Smooth muscle cell of bladder (primary cell): Measurements from ENCODE around the gene HEXD. TPM values are rescaled to one million over a fixed set of nuclear protein-coding genes. Genes with fewer than 3 reads are reported as not detected.

Experiments
- total RNA-seq: library from RNA; depleted of rRNA; stranded (reverse); fragments of >200 nt; gene quantifications from 2 replicates; pipeline ENCODE4 v1.2.3, GENCODE V29; 2014

The HEXD gene
- 9.4 and 9.7 TPM in 2 replicates for total RNA-seq

DNA sequence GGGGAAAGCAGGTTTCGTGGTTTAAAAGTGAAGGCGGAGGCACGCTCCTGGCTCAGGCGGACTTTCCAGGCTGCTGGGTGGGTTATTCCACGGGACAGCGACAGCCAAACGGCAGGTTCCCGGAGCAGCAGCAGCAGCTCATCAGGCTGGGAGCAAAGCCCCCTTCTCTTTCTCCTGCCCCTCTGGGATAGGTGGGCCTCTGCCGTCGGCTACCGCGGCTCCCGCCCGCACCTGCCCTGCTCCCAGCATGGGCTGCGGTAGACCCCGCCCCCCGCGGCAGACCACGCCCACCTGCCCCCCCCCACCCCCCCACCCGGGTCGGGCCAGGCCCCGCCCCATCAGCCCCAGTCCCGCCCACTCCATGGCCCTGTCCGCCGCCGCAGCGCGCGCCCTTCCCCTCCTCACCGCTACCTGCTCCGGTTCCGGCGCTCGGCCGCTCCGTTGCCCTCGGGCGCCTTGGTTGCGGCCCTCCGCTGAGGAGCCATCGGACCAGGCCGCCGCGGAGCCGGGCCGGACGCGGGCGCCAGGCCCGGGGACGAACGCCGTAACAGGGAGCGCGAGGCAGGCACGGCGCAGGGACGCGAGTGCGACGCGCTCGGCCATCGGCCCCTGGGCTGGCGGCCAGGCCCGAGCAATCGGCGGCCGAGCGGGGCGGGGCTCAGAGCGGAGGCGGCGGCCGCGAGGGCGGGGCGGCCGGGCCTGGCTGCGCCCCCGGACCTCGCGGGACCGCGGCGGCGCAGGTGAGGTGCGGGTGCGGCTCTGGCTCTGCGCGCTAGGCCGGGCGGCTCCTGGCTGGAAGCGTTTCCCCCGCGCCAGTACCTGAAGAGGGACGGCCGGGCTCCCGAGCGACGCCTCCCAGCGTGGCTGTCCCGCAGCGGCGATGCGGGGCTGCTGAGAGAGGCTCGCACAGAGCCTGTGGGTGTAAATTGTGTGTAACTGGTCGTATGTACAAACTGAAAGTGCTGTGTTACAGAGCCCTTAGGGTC is at the start of gene HEXD, which contains the start of gene OGFOD3:
TSS of gene HEXD (plus strand) at position 347 of the 986 bp plus-strand sequence. CDS start 1,453 bp downstream, outside the sequence.
TSS of gene OGFOD3 (minus strand) at position 586 of the 986 bp plus-strand sequence. CDS start at position 485, 101 bp downstream.

DNA sequence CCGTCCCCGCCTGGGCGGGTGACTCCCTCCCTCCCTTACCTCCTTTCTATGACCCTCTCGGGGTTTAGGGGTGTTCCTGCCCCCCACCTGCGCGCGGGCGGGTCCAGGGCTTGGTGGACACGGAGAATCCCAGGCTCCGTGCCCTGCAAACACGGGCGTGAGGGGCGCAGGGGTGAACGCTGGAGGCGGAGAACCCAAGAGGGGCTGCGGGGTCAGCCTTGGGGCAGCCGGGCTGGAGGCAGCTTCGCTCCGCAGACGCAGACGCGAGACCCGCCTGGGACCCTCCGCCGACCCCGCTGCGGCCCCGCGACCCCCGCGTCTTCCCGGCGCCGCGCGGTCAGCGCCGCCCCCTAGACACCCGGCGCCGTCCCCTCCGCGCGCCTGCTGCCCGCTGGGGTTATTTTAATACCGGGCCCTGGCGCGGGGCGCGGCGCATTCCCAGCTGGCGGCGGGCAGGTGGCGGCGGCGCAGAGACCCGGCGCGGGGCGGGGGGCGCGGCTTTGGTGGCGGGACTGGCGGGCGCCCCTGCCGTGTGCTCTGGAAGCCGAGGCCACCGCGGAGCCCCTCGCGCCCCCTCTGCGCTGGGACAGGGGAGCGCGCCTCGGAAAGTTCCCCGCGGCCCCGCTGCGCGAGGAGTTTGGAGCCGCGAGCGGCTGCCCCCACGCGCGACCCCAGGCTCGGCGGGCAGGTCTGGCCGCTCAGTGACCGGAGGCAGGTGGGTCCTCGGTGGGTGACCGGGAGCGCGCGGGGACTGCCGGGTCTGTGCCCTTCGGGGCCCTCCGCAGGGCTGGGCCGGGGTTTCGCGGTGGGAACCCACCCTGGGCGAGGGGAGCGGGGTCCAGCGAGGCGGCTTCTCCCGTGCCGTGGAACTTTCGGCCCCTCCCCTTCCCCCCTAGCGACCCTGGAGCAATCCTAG is 46.6 kb upstream of the HEXD start, which contains the start of gene UTS2R:
TSS of gene UTS2R (plus strand) at position 433 of the 916 bp plus-strand sequence. CDS start 2,560 bp downstream, outside the sequence.

DNA sequence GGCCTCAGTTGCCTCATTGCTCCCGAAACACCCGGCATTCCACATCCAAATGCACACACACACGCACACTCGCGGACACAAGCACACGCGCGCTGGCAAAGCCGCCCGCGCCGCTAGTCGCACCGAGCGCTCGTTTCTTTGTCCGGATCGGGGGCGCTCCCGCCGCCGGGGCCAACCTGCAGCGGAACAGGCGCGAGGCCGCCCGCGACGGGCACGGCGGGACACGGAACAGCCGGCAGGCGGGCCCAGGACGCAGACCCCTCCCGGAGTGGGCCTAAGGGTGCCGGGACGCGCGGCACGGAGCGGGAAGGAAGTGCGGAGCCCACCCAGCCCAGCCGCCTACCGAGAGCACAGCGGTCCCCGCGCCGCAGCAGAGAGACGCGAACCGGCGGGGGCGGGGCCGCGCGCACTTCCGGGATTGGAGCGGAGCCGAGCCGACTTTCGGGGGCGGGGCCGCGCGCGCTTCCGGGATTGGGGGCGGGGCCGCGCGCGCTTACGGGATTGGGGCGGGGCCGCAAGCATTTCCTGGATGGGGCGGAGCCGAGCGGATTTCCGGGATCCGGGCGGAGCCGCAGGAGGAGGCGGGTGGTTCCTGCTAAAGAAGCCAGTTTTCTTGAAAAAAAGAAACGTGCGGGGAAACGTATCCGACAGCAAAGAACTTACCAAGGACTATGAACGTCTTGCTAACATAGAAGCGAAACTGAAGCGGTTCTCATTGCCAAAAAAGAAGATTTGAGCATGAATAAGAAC is 32.4 kb downstream of the HEXD start, which contains the start of gene CYBC1:
TSS of gene CYBC1 (minus strand) at position 396 of the 750 bp plus-strand sequence. CDS start 1,498 bp downstream, outside the sequence.

GRCh38 chr17:82458179-82458884 is 40.2 kb downstream of the HEXD start, which contains the start of gene NARF:
TSS of gene NARF (plus strand) at chr17:82458741. CDS start at chr17:82458804, 63 bp downstream.

Other genes starting within 250 kb of the HEXD start
- 11.1 and 16.0 TPM in 2 replicates for gene CCDC57, start 205.5 kb upstream of the HEXD start, total RNA-seq
- gene SLC16A3, start 189.3 kb upstream of the HEXD start, total RNA-seq = 165 and 326 TPM in 2 replicates
- gene CSNK1D, start 144.6 kb upstream of the HEXD start, total RNA-seq = 40.1 and 46.3 TPM in 2 replicates
- gene CD7, start 100.7 kb upstream of the HEXD start, total RNA-seq = 0.09 and 0.14 TPM in 2 replicates
- gene SECTM1, start 84.6 kb upstream of the HEXD start, total RNA-seq = 15.6 and 19.3 TPM in 2 replicates
- gene TEX19, start 59.1 kb upstream of the HEXD start, total RNA-seq = under 0.01 TPM in 1 of 2 replicates, not detected in the other
- not detected in 2 replicates for gene UTS2R, start 46.6 kb upstream of the HEXD start, total RNA-seq
- gene OGFOD3, start 239 bp downstream of the HEXD start, total RNA-seq = 15.2 and 30.3 TPM in 2 replicates
- 48.5 and 65.9 TPM in 2 replicates for gene CYBC1, start 32.4 kb downstream of the HEXD start, total RNA-seq
- 20.3 and 35.0 TPM in 2 replicates for gene NARF, start 40.4 kb downstream of the HEXD start, total RNA-seq
- 19.9 and 26.0 TPM in 2 replicates for gene FOXK2, start 101.4 kb downstream of the HEXD start, total RNA-seq
- gene WDR45B, start 230.1 kb downstream of the HEXD start, total RNA-seq = 55.9 and 56.2 TPM in 2 replicates